Astrocyte (in vitro differentiated cells and primary cell): Measurements from ENCODE around the gene COL23A1.

Experiments
- EZH2 ChIP-seq: IDR thresholded peaks from 2 replicates; pipeline ENCODE4 v1.6.1; 2012; ENCODE audit warnings: mild to moderate bottlenecking, low read length, inconsistent platforms; ENCODE audit not compliant: insufficient read depth
- TF ChIP-seq, protein P1 (sequence below): IDR thresholded peaks from 2 replicates; pipeline ENCODE4 v1.5.1; 2011; ENCODE audit warnings: low read depth, mild to moderate bottlenecking, inconsistent platforms, low read length, moderate library complexity; ENCODE audit not compliant: insufficient read depth

DNA sequence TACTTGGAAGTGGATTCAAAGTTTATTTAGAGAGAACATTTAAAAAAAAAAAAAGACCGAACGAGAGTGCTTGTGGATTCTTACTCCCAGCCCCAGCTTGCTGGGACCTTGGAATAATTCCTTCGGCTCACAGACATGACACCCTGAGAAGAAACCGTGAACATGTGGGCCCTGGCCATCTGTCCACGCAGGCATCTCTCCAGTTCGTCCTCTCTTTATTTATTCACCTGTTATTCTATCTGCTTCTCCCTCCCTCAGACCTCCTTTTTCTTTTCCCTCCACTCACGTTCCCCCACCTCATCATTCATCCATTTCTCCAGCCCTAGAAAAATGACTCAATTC is 263.8 kb downstream of the COL23A1 start:
- TF ChIP-seq, protein P1, sequence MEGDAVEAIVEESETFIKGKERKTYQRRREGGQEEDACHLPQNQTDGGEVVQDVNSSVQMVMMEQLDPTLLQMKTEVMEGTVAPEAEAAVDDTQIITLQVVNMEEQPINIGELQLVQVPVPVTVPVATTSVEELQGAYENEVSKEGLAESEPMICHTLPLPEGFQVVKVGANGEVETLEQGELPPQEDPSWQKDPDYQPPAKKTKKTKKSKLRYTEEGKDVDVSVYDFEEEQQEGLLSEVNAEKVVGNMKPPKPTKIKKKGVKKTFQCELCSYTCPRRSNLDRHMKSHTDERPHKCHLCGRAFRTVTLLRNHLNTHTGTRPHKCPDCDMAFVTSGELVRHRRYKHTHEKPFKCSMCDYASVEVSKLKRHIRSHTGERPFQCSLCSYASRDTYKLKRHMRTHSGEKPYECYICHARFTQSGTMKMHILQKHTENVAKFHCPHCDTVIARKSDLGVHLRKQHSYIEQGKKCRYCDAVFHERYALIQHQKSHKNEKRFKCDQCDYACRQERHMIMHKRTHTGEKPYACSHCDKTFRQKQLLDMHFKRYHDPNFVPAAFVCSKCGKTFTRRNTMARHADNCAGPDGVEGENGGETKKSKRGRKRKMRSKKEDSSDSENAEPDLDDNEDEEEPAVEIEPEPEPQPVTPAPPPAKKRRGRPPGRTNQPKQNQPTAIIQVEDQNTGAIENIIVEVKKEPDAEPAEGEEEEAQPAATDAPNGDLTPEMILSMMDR, result no peak
- TF ChIP-seq EZH2, result no peak
